ENCODE measurements around the gene ELOF1. TPM values are rescaled to one million over a fixed set of nuclear protein-coding genes. Genes with fewer than 3 reads are reported as not detected.

Gene ELOF1
- polyA plus RNA-seq, 2 of the 4 experiments (the other 2 are of a cell fraction), result 47.9 to 97.3 TPM

- Histone ChIP-seq H3K4me3 (no peak overlapping the region), H3K4me2 (no peak overlapping the region), H3K4me1 (peaks cover 6% of the 10 kb centered on the region; the same call in 2 of the 3 replicates), H3K27ac (no peak overlapping the region), H3K9me3 (no peaks in the 10 kb centered on the region)
- TF ChIP-seq RARB (CRISPR knock-in tag; IDR thresholded peaks at IDR 0.05), result no peak
- TF ChIP-seq TP53 (CRISPR knock-in tag; IDR thresholded peaks at IDR 0.05), result no peak
- TF ChIP-seq FOSL2 (IDR thresholded peaks at IDR 0.05), result no peak
- TF ChIP-seq FOSL2 (CRISPR knock-in tag; IDR thresholded peaks at IDR 0.05), result no peak
- TF ChIP-seq HOXB13 (CRISPR knock-in tag; IDR thresholded peaks at IDR 0.05; ENCODE audit: low read depth), result no peak
- no peak for TF ChIP-seq HOXA7 (CRISPR knock-in tag; IDR thresholded peaks at IDR 0.05)
- no peak for TF ChIP-seq KDM5A (IDR thresholded peaks at IDR 0.05)
- TF ChIP-seq ELK1 (IDR thresholded peaks at IDR 0.05; ENCODE audit: low read depth, low read length), result no peak
- TF ChIP-seq NPAS2 (CRISPR knock-in tag; IDR thresholded peaks at IDR 0.05; ENCODE audit: borderline replicate concordance), result no peak
- TF ChIP-seq BCL3 (IDR thresholded peaks at IDR 0.05), result no peak
- TF ChIP-seq NFE2L2 (conservative IDR thresholded peaks at IDR 0.05; ENCODE audit: low read length), result no peak
- TF ChIP-seq RFX5 (IDR thresholded peaks at IDR 0.05), result no peak
- ChIA-PET CTCF (interaction anchor here (0.7 kb wide), 1 partner anchor 12 kb away, joined by 3 read pairs; no protein-coding TSS in a partner anchor), POLR2A (interaction anchor here (0.5 kb wide), 2 partner anchors 185 to 261 kb away, joined by 3 to 4 read pairs; no protein-coding TSS in a partner anchor)
- no peak for FAIRE-seq
- no peak for ATAC-seq
- no peak for DNase-seq (ENCODE audit: low read depth in 1 of 2, low spot score in 1 of 2)
- WGBS (ENCODE audit: missing lambda C conversion rate), result 87% methylated on average over 6 of the region's 6 CpGs
These were observed 3.8 kb downstream of the ELOF1 start for GRCh38 chr19:11555246-11555645.

DNA sequence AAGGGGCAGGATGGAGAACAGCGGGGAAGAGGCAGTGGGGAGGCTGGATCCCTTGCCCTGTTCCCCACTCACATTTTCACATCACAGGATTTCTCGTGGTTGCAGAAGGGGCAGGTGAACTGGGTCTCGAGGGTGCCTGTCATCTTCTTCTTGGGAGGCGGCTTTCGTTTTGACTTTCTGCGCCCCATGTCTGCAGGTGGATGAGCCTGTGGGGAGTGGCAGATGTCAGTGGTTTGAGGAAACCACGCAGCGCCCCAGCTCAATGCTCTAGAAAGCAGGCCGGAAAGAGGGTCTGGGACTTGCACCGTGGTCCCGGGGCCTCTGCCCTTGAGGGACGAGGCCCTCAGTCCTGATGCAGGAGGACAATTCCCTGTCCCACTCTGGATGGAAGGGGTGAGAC, 4.9 kb downstream of the ELOF1 start:
- no peak overlapping the region for H3K27ac ChIP-seq
- no peaks in the 10 kb centered on the region for H3K9me3 ChIP-seq
- TF ChIP-seq HOXA7 (CRISPR knock-in tag; IDR thresholded peaks at IDR 0.05) (no peak), PBX3 (IDR thresholded peaks at IDR 0.05) (no peak), CBX2 (IDR thresholded peaks at IDR 0.05; ENCODE audit: borderline replicate concordance, low read depth) (no peak), ZFP36 (IDR thresholded peaks at IDR 0.05; ENCODE audit: borderline replicate concordance, partially characterized antibody) (no peak), CTCF (IDR thresholded peaks at IDR 0.05) (no peak), JUNB (IDR thresholded peaks at IDR 0.05) (no peak), RARB (CRISPR knock-in tag; IDR thresholded peaks at IDR 0.05) (no peak), RNF2 (IDR thresholded peaks at IDR 0.05; ENCODE audit: borderline replicate concordance, low read depth) (no peak), SMC3 (IDR thresholded peaks at IDR 0.05) (no peak), ZC3H11A (IDR thresholded peaks at IDR 0.05) (no peak), KDM1A (IDR thresholded peaks at IDR 0.05; ENCODE audit: low read depth) (no peak), CHD4 (IDR thresholded peaks at IDR 0.05; ENCODE audit: borderline replicate concordance) (no peak), HEYL (CRISPR knock-in tag; IDR thresholded peaks at IDR 0.05) (no peak), PHF8 (IDR thresholded peaks at IDR 0.05; ENCODE audit: borderline replicate concordance, low read depth) (no peak), ELK1 (IDR thresholded peaks at IDR 0.05; ENCODE audit: low read depth, low read length) (no peak), MAZ (IDR thresholded peaks at IDR 0.05; ENCODE audit: borderline replicate concordance, low read depth, low read length) (no peak)
- 99% methylated on average over 8 of the region's 12 CpGs for WGBS (ENCODE audit: missing lambda C conversion rate)
- H3K4me3 ChIP-seq, result no peak overlapping the region
- POLR2A ChIA-PET, result no interaction called here
- CTCF ChIA-PET, result interaction anchor here (0.6 kb wide), 2 partner anchors 12 to 43 kb away, joined by 3 to 5 read pairs; no protein-coding TSS in a partner anchor
- no peak for FAIRE-seq
- ATAC-seq, result no peak
- DNase-seq (ENCODE audit: low read depth in 1 of 2, low spot score in 1 of 2), result no peak
- peaks cover 4% of the 10 kb centered on the region; the same call in 1 of the 3 replicates for H3K4me1 ChIP-seq
- no peak overlapping the region for H3K4me2 ChIP-seq
